ENCODE results near the gene ZNF273. TPM values are rescaled to one million over a fixed set of nuclear protein-coding genes. Genes with fewer than 3 reads are reported as not detected.
"Not testable (repeated sequence)": the region's sequence is repeated elsewhere in the genome, so short reads cannot be mapped to it uniquely, and the experiment has no call there.

ZNF273 gene
- total and polyA plus RNA-seq, 8 donors = 1.3 to 24.3 (median 6.9) TPM

DNA sequence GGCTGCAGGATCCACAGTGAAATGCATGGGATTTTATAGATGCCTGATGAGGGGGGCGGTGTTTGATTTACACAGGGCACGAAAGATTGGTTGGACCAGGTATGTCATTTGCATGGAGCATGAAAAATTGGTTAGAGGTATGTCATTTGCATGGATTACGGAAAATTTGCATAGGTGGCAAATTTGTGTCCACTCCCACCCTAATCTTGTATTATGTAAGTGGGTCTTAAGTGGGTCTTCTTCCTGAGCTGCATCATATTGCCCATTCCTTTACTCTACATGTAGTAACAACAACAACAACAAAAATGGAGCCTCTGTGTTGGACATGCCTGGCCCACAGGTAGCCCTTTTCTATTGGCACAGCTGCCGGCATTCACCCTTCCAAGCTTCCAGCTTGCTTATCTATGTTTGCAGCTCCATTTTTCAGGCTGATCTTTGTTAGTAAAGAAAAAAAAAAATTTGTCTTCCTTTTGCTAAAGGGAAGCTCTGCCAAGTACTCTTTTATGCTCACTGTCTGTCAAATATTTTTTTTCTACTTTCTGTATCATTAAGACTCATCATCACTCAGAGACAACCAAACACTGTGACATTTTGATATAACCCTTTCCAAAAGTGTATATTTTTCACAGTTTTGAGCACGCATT lies 10.3 kb upstream of the ZNF273 start:
- Histone ChIP-seq H3K4me1 (peaks cover 19 to 49% (median 27%) of the 10 kb centered on the region in 4 donors), H3K9me3 (no peaks in the 10 kb centered on the region), H3K4me3 (no peak overlapping the region), H3K36me3 (peaks cover 0 to 5% (median 0%) of the 10 kb centered on the region in 4 donors), H3K27ac (no peak overlapping the region), H3K27me3 (peaks cover 0 to 22% (median 17%) of the 10 kb centered on the region in 3 donors)
- TF ChIP-seq EP300 (IDR thresholded peaks at IDR 0.05) (no peak), POLR2AphosphoS5 (IDR thresholded peaks at IDR 0.05) (no peak), POLR2A (IDR thresholded peaks at IDR 0.05) (no peak)
- TF ChIP-seq, protein P1, sequence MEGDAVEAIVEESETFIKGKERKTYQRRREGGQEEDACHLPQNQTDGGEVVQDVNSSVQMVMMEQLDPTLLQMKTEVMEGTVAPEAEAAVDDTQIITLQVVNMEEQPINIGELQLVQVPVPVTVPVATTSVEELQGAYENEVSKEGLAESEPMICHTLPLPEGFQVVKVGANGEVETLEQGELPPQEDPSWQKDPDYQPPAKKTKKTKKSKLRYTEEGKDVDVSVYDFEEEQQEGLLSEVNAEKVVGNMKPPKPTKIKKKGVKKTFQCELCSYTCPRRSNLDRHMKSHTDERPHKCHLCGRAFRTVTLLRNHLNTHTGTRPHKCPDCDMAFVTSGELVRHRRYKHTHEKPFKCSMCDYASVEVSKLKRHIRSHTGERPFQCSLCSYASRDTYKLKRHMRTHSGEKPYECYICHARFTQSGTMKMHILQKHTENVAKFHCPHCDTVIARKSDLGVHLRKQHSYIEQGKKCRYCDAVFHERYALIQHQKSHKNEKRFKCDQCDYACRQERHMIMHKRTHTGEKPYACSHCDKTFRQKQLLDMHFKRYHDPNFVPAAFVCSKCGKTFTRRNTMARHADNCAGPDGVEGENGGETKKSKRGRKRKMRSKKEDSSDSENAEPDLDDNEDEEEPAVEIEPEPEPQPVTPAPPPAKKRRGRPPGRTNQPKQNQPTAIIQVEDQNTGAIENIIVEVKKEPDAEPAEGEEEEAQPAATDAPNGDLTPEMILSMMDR (IDR thresholded peaks at IDR 0.05) = no peak
- 71 to 83% (median 74%) methylated on average over 5 of the region's 5 CpGs for WGBS, 5 donors
- intact Hi-C loops (cut with DNase I; ENCODE audit: low total_unique reads) = no loop called here
- no peak for DNase-seq

DNA sequence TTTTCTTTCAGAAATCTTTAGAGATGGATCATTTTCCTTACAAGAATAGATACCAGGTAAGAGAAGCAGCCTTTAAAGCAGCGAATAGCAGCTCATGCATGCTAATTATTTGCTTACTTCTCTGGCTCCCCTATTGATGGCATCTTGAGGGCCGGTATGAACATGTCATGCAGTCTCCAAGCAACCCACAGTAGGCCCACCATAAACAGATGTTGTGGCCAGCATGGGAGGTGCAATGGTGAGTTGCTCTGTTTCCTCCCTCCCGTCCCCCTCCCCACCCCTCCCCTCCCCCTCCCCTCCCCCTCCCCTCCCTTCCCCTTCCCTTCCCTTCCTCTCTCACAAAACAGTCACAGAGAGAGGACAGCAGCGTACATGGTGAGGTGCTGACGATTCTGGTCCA lies 9.7 kb upstream of the ZNF273 start:
- WGBS, 5 donors = 36 to 59% (median 57%) methylated on average over 4 to 5 of the region's 5 CpGs
- Histone ChIP-seq H3K4me1 (peaks cover 14 to 43% (median 21%) of the 10 kb centered on the region in 4 donors), H3K27ac (no peak overlapping the region), H3K4me3 (no peak overlapping the region), H3K9me3 (no peaks in the 10 kb centered on the region), H3K36me3 (peaks cover 0 to 8% (median 0%) of the 10 kb centered on the region in 4 donors), H3K27me3 (peaks cover 0 to 18% (median 13%) of the 10 kb centered on the region in 3 donors)
- DNase-seq = no peak
- TF ChIP-seq, protein P1 (IDR thresholded peaks at IDR 0.05) = no peak
- no peak for TF ChIP-seq EP300 (IDR thresholded peaks at IDR 0.05)
- no peak for TF ChIP-seq POLR2A (IDR thresholded peaks at IDR 0.05)
- TF ChIP-seq POLR2AphosphoS5 (IDR thresholded peaks at IDR 0.05) = no peak
- intact Hi-C loops (cut with DNase I; ENCODE audit: low total_unique reads) = no loop called here

DNA sequence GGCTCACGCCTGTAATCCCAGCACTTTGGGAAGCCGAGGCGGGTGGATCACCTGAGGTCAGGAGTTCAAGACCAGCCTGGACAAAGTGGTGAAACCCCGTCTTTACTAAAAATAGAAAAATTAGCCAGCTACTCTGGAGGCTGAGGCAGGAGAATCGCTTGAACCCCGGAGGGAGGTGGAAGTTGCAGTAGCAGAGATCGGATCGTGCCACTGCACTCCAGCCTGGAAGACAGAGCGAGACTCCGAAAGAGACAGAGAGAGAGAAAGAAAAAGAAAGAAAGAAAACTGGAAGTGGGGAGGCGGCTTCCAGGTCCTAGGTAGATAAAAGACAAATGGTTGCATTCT lies 640 bp upstream of the ZNF273 start:
- H3K27me3 ChIP-seq; H3K36me3 ChIP-seq; DNase-seq; H3K9me3 ChIP-seq; intact Hi-C loops (cut with DNase I; ENCODE audit: low total_unique reads): not testable (repeated sequence)
- H3K4me1 ChIP-seq = peaks cover 0 to 37% (median 18%) of the 10 kb centered on the region in 4 donors
- WGBS, 5 donors = 30 to 57% (median 42%) methylated on average over 11 of the region's 11 CpGs
- H3K4me3 ChIP-seq = peak overlapping the region; percentile 65 to 88 (median 85)
- peak overlapping the region in 1 of 5 donors; percentile 85 for H3K27ac ChIP-seq

DNA sequence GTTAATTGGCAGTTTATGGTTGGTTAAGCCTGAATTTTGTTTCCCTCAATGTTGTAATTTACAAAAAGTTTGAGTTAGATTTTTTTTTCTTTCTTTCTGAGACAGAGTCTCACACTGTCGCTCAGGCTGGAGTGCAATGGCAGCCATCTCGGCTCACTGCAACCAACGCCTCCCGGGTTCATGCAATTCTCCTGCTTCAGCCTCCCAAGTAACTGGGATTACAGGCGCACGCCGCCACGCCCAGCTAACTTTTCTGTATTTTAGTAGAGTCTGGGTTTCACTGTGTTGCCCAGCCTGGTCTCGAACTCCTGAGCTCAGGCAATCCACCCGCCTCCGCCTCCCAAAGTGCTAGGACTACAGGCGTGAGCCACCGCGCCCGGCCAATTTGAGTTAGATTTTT lies 935 bp downstream of the ZNF273 start:
- no peak for DNase-seq
- Histone ChIP-seq H3K4me3 (peak overlapping the region; percentile 65 to 88 (median 85)), H3K4me1 (peaks cover 0 to 37% (median 18%) of the 10 kb centered on the region in 4 donors), H3K27me3 (no peaks in the 10 kb centered on the region), H3K36me3 (no peaks in the 10 kb centered on the region), H3K27ac (peak overlapping the region in 1 of 5 donors; percentile 85), H3K9me3 (no peaks in the 10 kb centered on the region)
- WGBS, 5 donors = 93 to 95% (median 94%) methylated on average over 15 of the region's 15 CpGs
- intact Hi-C loops (cut with DNase I; ENCODE audit: low total_unique reads) = no loop called here
- TF ChIP-seq POLR2AphosphoS5 (IDR thresholded peaks at IDR 0.05) (no peak), EP300 (IDR thresholded peaks at IDR 0.05) (no peak), POLR2A (IDR thresholded peaks at IDR 0.05) (no peak)
- TF ChIP-seq, protein P1 (IDR thresholded peaks at IDR 0.05) = no peak

DNA sequence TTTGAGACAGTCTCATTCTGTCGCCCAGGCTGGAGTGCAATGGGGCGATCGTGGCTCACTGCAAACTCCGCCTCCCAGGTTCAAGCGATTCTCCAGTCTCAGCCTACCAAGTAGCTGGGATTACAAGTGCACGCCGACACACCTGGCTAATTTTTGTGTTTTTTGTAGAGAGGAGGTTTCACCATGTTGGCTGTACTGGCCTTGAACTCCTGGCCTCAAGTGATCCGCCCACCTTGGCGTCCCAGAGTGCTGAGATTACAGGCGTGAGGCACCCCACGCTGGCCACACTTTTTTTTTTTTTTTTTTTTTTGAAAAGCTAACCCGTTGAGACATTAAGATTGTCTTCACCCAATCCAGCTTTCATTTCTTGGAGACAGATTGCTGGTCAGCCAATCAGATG lies 2.1 kb downstream of the ZNF273 start:
- Histone ChIP-seq H3K4me1 (peaks cover 0 to 37% (median 18%) of the 10 kb centered on the region in 4 donors), H3K27ac (no peak overlapping the region), H3K4me3 (no peak overlapping the region), H3K27me3 (no peaks in the 10 kb centered on the region), H3K9me3 (no peaks in the 10 kb centered on the region), H3K36me3 (no peaks in the 10 kb centered on the region)
- WGBS, 5 donors = 84 to 90% (median 89%) methylated on average over 11 to 12 of the region's 12 CpGs
- intact Hi-C loops (cut with DNase I; ENCODE audit: low total_unique reads) = no loop called here
- DNase-seq = no peak
- TF ChIP-seq POLR2AphosphoS5 (IDR thresholded peaks at IDR 0.05) (no peak), EP300 (IDR thresholded peaks at IDR 0.05) (no peak), POLR2A (IDR thresholded peaks at IDR 0.05) (no peak)
- TF ChIP-seq, protein P1 (IDR thresholded peaks at IDR 0.05) = no peak

Data from stomach (tissue), 9 donors.